Gastroesophageal sphincter (tissue), 4 donors: Measurements from ENCODE around the gene LYST. TPM values are rescaled to one million over a fixed set of nuclear protein-coding genes. Genes with fewer than 3 reads are reported as not detected.

ENCODE experiments used
- ATAC-seq: fragments of 150-250 bp; one replicate; pipeline ENCODE4 v1.9.1; 2016; ENCODE audit warnings: mild to moderate bottlenecking, moderate library complexity
- H3K27ac ChIP-seq, 4 donors: fragments of 200-600 bp; sonication (generic) in 3 of 4; 1 replicate in 3 of 4; 2 replicates in 1 of 4; pipeline ENCODE4 v1.5.1; 2016 to 2019
- H3K27me3 ChIP-seq: fragments of 200-600 bp; sonication (generic); one replicate; pipeline ENCODE4 v1.5.1; 2019
- H3K36me3 ChIP-seq, 2 donors: fragments of 200-600 bp; sonication (generic); one replicate each; pipeline ENCODE4 v1.5.1; 2019; ENCODE audit warnings: control low read depth in 1 of 2
- H3K4me1 ChIP-seq, 3 donors: fragments of 200-600 bp; sonication (generic); 1 replicate in 2 of 3; 2 replicates in 1 of 3; pipeline ENCODE4 v1.5.1; 2016 to 2019; ENCODE audit warnings: control low read depth in 2 of 3
- H3K4me3 ChIP-seq, 2 donors: fragments of 200-600 bp; sonication (generic); one replicate each; pipeline ENCODE4 v1.5.1; 2019; ENCODE audit warnings: mild to moderate bottlenecking in 1 of 2, moderate library complexity in 1 of 2
- H3K9me3 ChIP-seq, 3 donors: fragments of 200-600 bp; sonication (generic); one replicate each; pipeline ENCODE4 v1.5.1; 2017 to 2019; ENCODE audit warnings: control low read depth in 2 of 3
- CTCF ChIP-seq, 4 experiments: fragments of 200-600 bp in 2 of 4; fragments of 450-650 bp in 2 of 4; sonication (generic) in 1 of 4; IDR thresholded peaks; one replicate each; pipeline ENCODE4 v1.5.1; 2017 to 2019; ENCODE audit warnings: antibody characterized with exemption in 4 of 4, mild to moderate bottlenecking in 2 of 4, moderate library complexity in 2 of 4
- EP300 ChIP-seq: sonication (generic); formaldehyde crosslinking; IDR thresholded peaks from one replicate; pipeline ENCODE4 v1.6.1; 2017; ENCODE audit warnings: antibody characterized with exemption, mild to moderate bottlenecking
- POLR2A ChIP-seq, 2 donors: fragments of 450-650 bp; IDR thresholded peaks; one replicate each; pipeline ENCODE4 v1.6.1; 2017; ENCODE audit warnings: antibody characterized with exemption in 2 of 2, mild to moderate bottlenecking in 2 of 2, moderate library complexity in 1 of 2
- POLR2AphosphoS5 ChIP-seq: sonication (generic); formaldehyde crosslinking; IDR thresholded peaks from one replicate; pipeline ENCODE4 v1.6.1; 2017; ENCODE audit warnings: antibody characterized with exemption
- WGBS, 2 donors: methylation state at CpG; one replicate each; pipeline ENCODE4 v1.1.5; 2018; ENCODE audit warnings: low coverage in 1 of 2; 5-methylcytosine and 5-hydroxymethylcytosine counted together
- total RNA-seq, 4 donors: library from RNA; depleted of rRNA; stranded (reverse); fragments of >200 nt; gene quantifications; one replicate each; pipeline ENCODE4 v1.1.0, GENCODE V29; 2016

The LYST gene
- total RNA-seq, 4 donors from 2014 or later: 27.4 to 63.5 (median 31.4) TPM

GRCh38 chr1:235821361-235821981 is 45.2 kb downstream of the LYST start:
- Histone ChIP-seq H3K4me3 (no peak overlapping the region), H3K9me3 (no peaks in the 10 kb centered on the region), H3K27ac (no peak overlapping the region), H3K27me3 (no peaks in the 10 kb centered on the region), H3K36me3 (peaks cover 0 to 8% of the 10 kb centered on the region in 2 donors), H3K4me1 (peaks cover 0 to 4% (median 0%) of the 10 kb centered on the region in 3 donors)
- TF ChIP-seq CTCF (IDR thresholded peaks at IDR 0.05) (no peak), POLR2A (IDR thresholded peaks at IDR 0.05) (no peak), POLR2AphosphoS5 (no peak), EP300 (no peak)
- ATAC-seq: no peak
- 59 to 79% methylated on average over 3 of the region's 3 CpGs for WGBS, 2 donors

GRCh38 chr1:235820061-235820460 is 46.6 kb downstream of the LYST start:
- no peak for TF ChIP-seq CTCF (IDR thresholded peaks at IDR 0.05)
- TF ChIP-seq EP300: no peak
- peaks cover 0 to 4% (median 0%) of the 10 kb centered on the region in 3 donors for H3K4me1 ChIP-seq
- H3K27me3 ChIP-seq: no peaks in the 10 kb centered on the region
- H3K4me3 ChIP-seq: no peak overlapping the region
- H3K9me3 ChIP-seq: no peaks in the 10 kb centered on the region
- H3K27ac ChIP-seq: no peak overlapping the region
- 75 to 100% methylated on average over 1 of the region's 1 CpG for WGBS, 2 donors
- H3K36me3 ChIP-seq: peaks cover 0 to 5% of the 10 kb centered on the region in 2 donors
- ATAC-seq: no peak

- no peak for TF ChIP-seq POLR2A (IDR thresholded peaks at IDR 0.05)
- no peak for TF ChIP-seq POLR2AphosphoS5
- no peak for TF ChIP-seq CTCF (IDR thresholded peaks at IDR 0.05)
- no peak for TF ChIP-seq EP300
- Histone ChIP-seq H3K4me1 (peaks cover 0 to 4% (median 0%) of the 10 kb centered on the region in 3 donors), H3K9me3 (no peaks in the 10 kb centered on the region), H3K27ac (no peak overlapping the region), H3K27me3 (no peaks in the 10 kb centered on the region), H3K36me3 (no peaks in the 10 kb centered on the region), H3K4me3 (no peak overlapping the region)
- WGBS, 2 donors: 70 to 75% methylated on average over 1 to 5 of the region's 5 CpGs
- no peak for ATAC-seq
Measured at GRCh38 chr1:235818632-235819136, 48.0 kb downstream of the LYST start.

- no peaks in the 10 kb centered on the region for H3K27me3 ChIP-seq
- no peak overlapping the region for H3K27ac ChIP-seq
- 81 to 91% methylated on average over 5 of the region's 5 CpGs for WGBS, 2 donors
- no peaks in the 10 kb centered on the region for H3K9me3 ChIP-seq
- peaks cover 0 to 4% (median 3%) of the 10 kb centered on the region in 3 donors for H3K4me1 ChIP-seq
- no peaks in the 10 kb centered on the region for H3K36me3 ChIP-seq
- TF ChIP-seq POLR2A (IDR thresholded peaks at IDR 0.05): no peak
- no peak for TF ChIP-seq CTCF (IDR thresholded peaks at IDR 0.05)
- no peak for TF ChIP-seq EP300
- TF ChIP-seq POLR2AphosphoS5: no peak
- no peak overlapping the region for H3K4me3 ChIP-seq
- no peak for ATAC-seq
Measured at GRCh38 chr1:235817101-235817728, 49.5 kb downstream of the LYST start.
